Anterior cingulate cortex (tissue), 58 donors: ENCODE data around the gene KIRREL3.

ENCODE experiments used
- DNase-seq, 58 donors: peaks; one replicate each; lab custom pipeline; 2025; lab: John Stamatoyannopoulos, UW

The KIRREL3 gene

GRCh38 chr11:126430581-126431335, 569.8 kb downstream of the KIRREL3 start:
- DNase-seq, result no peak

GRCh38 chr11:126426820-126427749, 573.5 kb downstream of the KIRREL3 start:
- DNase-seq, result peak in 17 of 58 donors; percentile 13 to 60 (median 22)

- DNase-seq, result no peak
Measured at GRCh38 chr11:126426106-126426505, 574.5 kb downstream of the KIRREL3 start.

- DNase-seq, result no peak
Measured at GRCh38 chr11:126424471-126425039, 576.0 kb downstream of the KIRREL3 start.

GRCh38 chr11:126423743-126424142, 576.8 kb downstream of the KIRREL3 start:
- DNase-seq, result peak in 1 of 58 donors; percentile 15

- no peak for DNase-seq
Measured at GRCh38 chr11:126423154-126423553, 577.4 kb downstream of the KIRREL3 start.

- no peak for DNase-seq
Measured at GRCh38 chr11:126422446-126422845, 578.1 kb downstream of the KIRREL3 start.

GRCh38 chr11:126421271-126421671, 579.3 kb downstream of the KIRREL3 start:
- DNase-seq, result peak in 5 of 58 donors; percentile 9 to 50 (median 32)

GRCh38 chr11:126420698-126421256, 579.8 kb downstream of the KIRREL3 start:
- no peak for DNase-seq

- DNase-seq, result peak in 9 of 58 donors; percentile 12 to 45 (median 17)
Measured at GRCh38 chr11:126419801-126420697, 580.5 kb downstream of the KIRREL3 start.

GRCh38 chr11:126418887-126419286, 581.7 kb downstream of the KIRREL3 start:
- DNase-seq, result no peak

- no peak for DNase-seq
Measured at GRCh38 chr11:126417091-126417862, 583.3 kb downstream of the KIRREL3 start.

- DNase-seq, result peak in 55 of 58 donors; percentile 20 to 90 (median 78)
Measured at GRCh38 chr11:126416542-126417090, 584.0 kb downstream of the KIRREL3 start.

GRCh38 chr11:126415669-126416420, 584.7 kb downstream of the KIRREL3 start:
- DNase-seq, result peak in 40 of 58 donors; percentile 11 to 84 (median 44)

- peak in 49 of 58 donors; percentile 20 to 84 (median 51) for DNase-seq
Measured at GRCh38 chr11:126415128-126415527, 585.4 kb downstream of the KIRREL3 start.

- DNase-seq, result peak in 11 of 58 donors; percentile 7 to 72 (median 44)
Measured at GRCh38 chr11:126414615-126415014, 586.0 kb downstream of the KIRREL3 start.

- no peak for DNase-seq
Measured at GRCh38 chr11:126413843-126414405, 586.6 kb downstream of the KIRREL3 start.
